Ascending aorta (tissue), 2 donors: ENCODE results near the gene RBM20. TPM values are rescaled to one million over a fixed set of nuclear protein-coding genes. Genes with fewer than 3 reads are reported as not detected.

Source experiments
- DNase-seq, 2 donors: peaks; one replicate each; pipeline ENCODE4 v3.0.0-alpha.2; 2019; ENCODE audit warnings: low spot score in 2 of 2
- H3K27ac ChIP-seq, 2 donors: fragments of 200-600 bp; sonication (generic); one replicate each; pipeline ENCODE4 v1.5.1; 2016 to 2017; ENCODE audit warnings: mild to moderate bottlenecking in 1 of 2
- H3K27me3 ChIP-seq: fragments of 200-600 bp; sonication (generic); one replicate; pipeline ENCODE4 v1.5.1; 2017
- H3K36me3 ChIP-seq, 2 donors: fragments of 200-600 bp; sonication (generic); one replicate each; pipeline ENCODE4 v1.5.1; 2016
- H3K4me1 ChIP-seq, 2 donors: fragments of 200-600 bp; sonication (generic); one replicate each; pipeline ENCODE4 v1.5.1; 2016 to 2017; ENCODE audit warnings: mild to moderate bottlenecking in 1 of 2
- H3K4me3 ChIP-seq, 2 donors: fragments of 200-600 bp; sonication (generic); one replicate each; pipeline ENCODE4 v1.5.1; 2016 to 2017; ENCODE audit warnings: mild to moderate bottlenecking in 1 of 2
- H3K9me3 ChIP-seq, 2 donors: fragments of 200-600 bp; sonication (generic); one replicate each; pipeline ENCODE4 v1.5.1; 2016
- intact Hi-C: fragments of 100-400 bp; cut with DNase I; formaldehyde crosslinking; loops from one replicate; pipeline ENCODE4 v1.15.1; 2023
- total RNA-seq: library from RNA; depleted of rRNA; stranded (reverse); fragments of >200 nt; gene quantifications from one replicate; pipeline ENCODE4 v1.1.0, GENCODE V29; 2016
- TF ChIP-seq, protein P1 (sequence below), 3 experiments: fragments of 200-600 bp in 2 of 3; fragments of 450-650 bp in 1 of 3; sonication (generic) in 2 of 3; IDR thresholded peaks; one replicate each; pipeline ENCODE4 v1.5.1; 2016 to 2019; ENCODE audit warnings: antibody characterized with exemption in 3 of 3, mild to moderate bottlenecking in 1 of 3, moderate library complexity in 1 of 3

Gene RBM20
- total RNA-seq, 1 donor from 2014 or later, result 4.8 TPM

DNA sequence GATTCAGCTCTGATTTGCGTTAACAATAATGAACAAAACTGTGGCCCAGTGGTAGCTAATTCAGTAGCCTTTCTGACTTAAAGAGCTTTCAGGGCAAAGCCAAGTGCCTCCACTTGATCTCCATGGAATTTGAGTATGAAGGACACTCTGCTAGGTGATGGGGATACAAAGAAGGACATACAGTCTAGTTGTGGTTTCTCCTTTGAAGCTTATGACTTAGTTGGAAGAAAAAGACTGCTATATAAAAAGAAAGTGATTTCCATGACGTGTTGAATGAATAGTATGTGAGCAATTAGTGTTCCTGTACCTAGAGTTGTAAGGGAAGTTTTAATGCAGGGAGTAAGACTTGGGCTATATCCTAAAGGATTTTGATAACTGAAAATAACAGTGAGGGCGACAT, 235.9 kb downstream of the RBM20 start:
- Histone ChIP-seq H3K27ac (peak overlapping the region; percentile 29 to 54), H3K4me1 (peaks cover 3 to 7% of the 10 kb centered on the region in 2 donors)
- intact Hi-C loops, result no loop called here

DNA sequence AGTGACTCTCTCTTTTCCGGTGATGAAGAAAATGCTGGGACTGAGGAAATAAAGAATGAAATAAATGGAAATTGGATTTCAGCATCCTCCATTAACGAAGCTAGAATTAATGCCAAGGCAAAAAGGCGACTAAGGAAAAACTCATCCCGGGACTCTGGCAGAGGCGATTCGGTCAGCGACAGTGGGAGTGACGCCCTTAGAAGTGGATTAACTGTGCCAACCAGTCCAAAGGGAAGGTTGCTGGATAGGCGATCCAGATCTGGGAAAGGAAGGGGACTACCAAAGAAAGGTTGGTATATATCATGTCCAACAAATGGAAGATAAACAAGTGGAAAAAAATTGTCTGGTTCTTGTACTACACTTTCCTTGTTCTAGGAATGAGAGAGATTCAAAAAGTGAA, 237.1 kb downstream of the RBM20 start:
- no peak for DNase-seq
- TF ChIP-seq, protein P1, sequence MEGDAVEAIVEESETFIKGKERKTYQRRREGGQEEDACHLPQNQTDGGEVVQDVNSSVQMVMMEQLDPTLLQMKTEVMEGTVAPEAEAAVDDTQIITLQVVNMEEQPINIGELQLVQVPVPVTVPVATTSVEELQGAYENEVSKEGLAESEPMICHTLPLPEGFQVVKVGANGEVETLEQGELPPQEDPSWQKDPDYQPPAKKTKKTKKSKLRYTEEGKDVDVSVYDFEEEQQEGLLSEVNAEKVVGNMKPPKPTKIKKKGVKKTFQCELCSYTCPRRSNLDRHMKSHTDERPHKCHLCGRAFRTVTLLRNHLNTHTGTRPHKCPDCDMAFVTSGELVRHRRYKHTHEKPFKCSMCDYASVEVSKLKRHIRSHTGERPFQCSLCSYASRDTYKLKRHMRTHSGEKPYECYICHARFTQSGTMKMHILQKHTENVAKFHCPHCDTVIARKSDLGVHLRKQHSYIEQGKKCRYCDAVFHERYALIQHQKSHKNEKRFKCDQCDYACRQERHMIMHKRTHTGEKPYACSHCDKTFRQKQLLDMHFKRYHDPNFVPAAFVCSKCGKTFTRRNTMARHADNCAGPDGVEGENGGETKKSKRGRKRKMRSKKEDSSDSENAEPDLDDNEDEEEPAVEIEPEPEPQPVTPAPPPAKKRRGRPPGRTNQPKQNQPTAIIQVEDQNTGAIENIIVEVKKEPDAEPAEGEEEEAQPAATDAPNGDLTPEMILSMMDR (IDR thresholded peaks at IDR 0.05), result no peak
- H3K27ac ChIP-seq, result peak overlapping the region; percentile 43 to 54
- intact Hi-C loops, result no loop called here
- peaks cover 3 to 7% of the 10 kb centered on the region in 2 donors for H3K4me1 ChIP-seq
- H3K9me3 ChIP-seq, result no peaks in the 10 kb centered on the region
- H3K4me3 ChIP-seq, result peak overlapping the region; percentile 2 to 41
- no peaks in the 10 kb centered on the region for H3K27me3 ChIP-seq
- H3K36me3 ChIP-seq, result peaks cover 0 to 5% of the 10 kb centered on the region in 2 donors

More for the DNA sequence above, 235.9 kb downstream of the RBM20 start:
- Histone ChIP-seq H3K36me3 (peaks cover 0 to under 1% of the 10 kb centered on the region in 2 donors), H3K27me3 (no peaks in the 10 kb centered on the region), H3K4me3 (no peak overlapping the region), H3K9me3 (no peaks in the 10 kb centered on the region)
- DNase-seq, result no peak
- TF ChIP-seq, protein P1 (IDR thresholded peaks at IDR 0.05), result no peak

DNA sequence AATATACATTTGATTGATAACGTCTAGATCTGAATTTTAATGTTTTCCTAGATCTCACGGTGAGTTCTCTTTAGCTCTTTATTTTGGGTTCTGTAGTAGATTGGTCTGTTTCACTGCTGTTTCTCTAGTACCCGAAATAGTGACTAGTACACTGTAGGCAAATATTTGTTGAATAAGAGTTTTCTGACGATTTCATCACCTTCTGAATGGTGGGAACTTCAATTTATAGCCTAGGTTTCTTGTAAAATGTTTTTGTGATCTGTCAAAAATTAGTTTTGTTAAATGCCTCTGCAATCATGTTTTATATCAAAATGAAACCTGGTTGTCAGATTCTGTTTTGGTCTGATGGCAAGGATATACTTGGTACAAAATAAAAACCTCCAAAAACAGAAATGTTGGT, 237.8 kb downstream of the RBM20 start:
- Histone ChIP-seq H3K4me3 (peak overlapping the region; percentile 2 to 50), H3K9me3 (no peaks in the 10 kb centered on the region), H3K36me3 (peaks cover 0 to 5% of the 10 kb centered on the region in 2 donors), H3K27ac (peak overlapping the region in 1 of 2 donors; percentile 54), H3K4me1 (peaks cover 3 to 7% of the 10 kb centered on the region in 2 donors), H3K27me3 (no peaks in the 10 kb centered on the region)
- TF ChIP-seq, protein P1 (IDR thresholded peaks at IDR 0.05), result no peak
- intact Hi-C loops, result no loop called here
- no peak for DNase-seq

DNA sequence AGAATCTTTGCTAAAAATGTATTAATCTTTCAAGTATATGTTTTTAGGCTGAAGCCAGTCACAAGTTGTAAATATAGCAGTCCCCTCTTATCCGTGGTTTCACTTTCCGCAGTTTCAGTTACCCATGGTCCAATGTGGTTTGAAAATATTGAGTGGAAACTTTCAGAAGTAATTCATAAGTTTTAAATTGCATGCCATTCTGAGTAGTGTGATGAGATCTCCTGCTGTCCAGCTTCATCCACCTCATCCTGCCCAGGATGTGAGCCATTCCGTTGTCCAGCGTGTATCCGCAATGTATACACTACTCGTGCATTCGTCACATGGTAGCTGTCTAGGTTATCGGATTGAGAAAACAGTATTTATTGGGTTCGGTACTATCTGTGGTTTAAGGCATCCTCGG, 239.8 kb downstream of the RBM20 start:
- H3K27ac ChIP-seq, result peak overlapping the region in 1 of 2 donors; percentile 37
- peaks cover 8 to 9% of the 10 kb centered on the region in 2 donors for H3K36me3 ChIP-seq

DNA sequence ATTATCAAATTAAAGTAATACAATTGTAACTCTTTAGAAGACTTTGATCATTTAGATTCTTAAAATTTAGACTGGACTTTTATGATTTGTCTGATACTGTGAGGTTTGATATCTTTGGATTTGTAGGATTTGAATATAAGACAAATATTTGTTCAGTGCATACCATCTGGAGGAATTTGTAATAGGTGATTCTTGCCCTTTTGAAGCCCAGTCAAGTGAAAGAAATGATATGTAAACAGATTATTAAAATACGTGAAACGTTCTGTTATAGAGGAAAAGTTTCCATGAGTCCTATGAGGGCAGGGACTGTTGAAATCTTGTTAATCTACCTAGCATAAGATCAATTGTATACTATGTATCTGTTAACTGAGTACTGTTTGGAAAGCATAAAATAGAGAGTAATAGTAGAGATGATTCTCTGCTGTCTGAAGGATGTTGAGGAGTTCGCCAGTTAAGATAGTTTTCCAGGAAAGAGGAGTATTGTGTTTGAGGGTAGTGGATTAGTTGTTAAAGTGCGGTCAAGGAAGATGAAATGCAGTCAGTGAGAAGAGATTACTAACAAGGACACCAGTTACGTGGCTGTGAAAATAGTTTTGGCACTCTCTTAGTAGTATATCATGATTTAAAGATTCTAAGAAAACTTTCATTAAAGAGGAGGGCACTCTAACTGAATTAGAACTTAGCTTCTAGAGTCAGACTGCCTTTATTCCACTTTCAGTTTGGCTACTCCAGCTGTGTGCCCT, 242.0 kb downstream of the RBM20 start:
- H3K36me3 ChIP-seq, result peaks cover 19 to 23% of the 10 kb centered on the region in 2 donors
- intact Hi-C loops, result no loop called here
- peak overlapping the region in 1 of 2 donors; percentile 28 for H3K27ac ChIP-seq

More for the DNA sequence above, 239.8 kb downstream of the RBM20 start:
- Histone ChIP-seq H3K9me3 (no peaks in the 10 kb centered on the region), H3K4me3 (peak overlapping the region in 1 of 2 donors; percentile 45), H3K27me3 (no peaks in the 10 kb centered on the region), H3K4me1 (peaks cover 3 to 4% of the 10 kb centered on the region in 2 donors)
- TF ChIP-seq, protein P1 (IDR thresholded peaks at IDR 0.05), result no peak
- intact Hi-C loops, result no loop called here
- no peak for DNase-seq

More for the DNA sequence above, 242.0 kb downstream of the RBM20 start:
- H3K4me1 ChIP-seq, result peaks cover 3 to 4% of the 10 kb centered on the region in 2 donors
- H3K9me3 ChIP-seq, result no peaks in the 10 kb centered on the region
- H3K27me3 ChIP-seq, result no peaks in the 10 kb centered on the region
- TF ChIP-seq, protein P1 (IDR thresholded peaks at IDR 0.05), result no peak
- no peak overlapping the region for H3K4me3 ChIP-seq
- no peak for DNase-seq
